Endothelial cell of umbilical vein (primary cell): ENCODE measurements around the gene TRANK1. TPM values are rescaled to one million over a fixed set of nuclear protein-coding genes. Genes with fewer than 3 reads are reported as not detected.
A peak's percentile ranks its signal among the peaks of the same experiment; 100 is the strongest.

Experiments
- BruUV-seq: library from RNA; stranded (reverse); fragments of 400-500 nt; replicated peaks from 2 replicates; lab custom pipeline; 2021; lab: Mats Ljungman, UMichigan
- CTCF ChIA-PET: fragments of 300-600, 350-600 bp; sonication (Branson Sonifier 250); formaldehyde crosslinking; loops from one replicate; lab custom pipeline; 2021; ENCODE audit warnings: antibody characterized with exemption, inconsistent platforms; lab: Charles Lee
- POLR2A ChIA-PET: fragments of 300-600, 350-600 bp; sonication (Branson Sonifier 250); formaldehyde crosslinking; loops from one replicate; lab custom pipeline; 2021; ENCODE audit warnings: antibody characterized with exemption, inconsistent platforms; lab: Charles Lee
- DNase-seq: peaks from one replicate; pipeline ENCODE4 v3.0.0-alpha.2; 2011; ENCODE audit warnings: low read depth, low spot score
- FAIRE-seq: peaks from 2 replicates; lab custom pipeline; 2011; peaks lifted over from hg19 to GRCh38; lab: Jason Lieb, UNC
- H2AFZ ChIP-seq: 2 replicates; pipeline ENCODE4 v1.6.0; 2012; ENCODE audit warnings: low read depth, low read length, control low read depth, inconsistent platforms
- H3K27ac ChIP-seq: 2 replicates; pipeline ENCODE4 v1.5.1; 2011; ENCODE audit warnings: low read depth, mild to moderate bottlenecking, control low read depth, low read length, moderate library complexity; ENCODE audit not compliant: insufficient read depth
- H3K27me3 ChIP-seq, 2 experiments: 2 replicates each; pipeline versions ENCODE4 v1.6.0 to v1.6.1; 2011; ENCODE audit warnings: low read length in 2 of 2, mixed read lengths in 1 of 2; ENCODE audit not compliant: control insufficient read depth in 2 of 2, insufficient read depth in 2 of 2
- H3K36me3 ChIP-seq, 2 experiments: 2 replicates in 1 of 2; 3 replicates in 1 of 2; pipeline ENCODE4 v1.5.1; 2011; ENCODE audit warnings: low read length in 2 of 2, mild to moderate bottlenecking in 1 of 2, moderate library complexity in 1 of 2; ENCODE audit not compliant: control insufficient read depth in 2 of 2, insufficient read depth in 2 of 2; ENCODE audit errors: extremely low read depth in 1 of 2
- H3K4me1 ChIP-seq: 3 replicates; pipeline ENCODE4 v1.5.1; 2011; ENCODE audit warnings: mild to moderate bottlenecking, low read length; ENCODE audit not compliant: control insufficient read depth, insufficient read depth; ENCODE audit errors: extremely low read depth
- H3K4me2 ChIP-seq: 2 replicates; pipeline ENCODE4 v1.6.1; 2011; ENCODE audit warnings: low read length, control low read depth, mixed read lengths; ENCODE audit not compliant: insufficient read depth
- H3K4me3 ChIP-seq, 3 experiments: fragments of 200-600 bp in 1 of 3; sonication (generic), shearing (Covaris generic) in 1 of 3; replicated peaks in 1 of 3; 2 replicates each; pipeline ENCODE4 v1.5.1; 2011 to 2016; ENCODE audit warnings: control low read depth in 3 of 3, low read length in 3 of 3, mild to moderate bottlenecking in 2 of 3, inconsistent platforms in 1 of 3, low read depth in 1 of 3, moderate library complexity in 1 of 3; ENCODE audit not compliant: insufficient read depth in 1 of 3
- H3K79me2 ChIP-seq: 2 replicates; pipeline ENCODE4 v1.6.0; 2012; ENCODE audit warnings: low read length, inconsistent platforms; ENCODE audit not compliant: control insufficient read depth, insufficient read depth
- H3K9ac ChIP-seq: replicated peaks from 2 replicates; pipeline ENCODE3; 2011; ENCODE audit warnings: low read length, control low read depth; ENCODE audit not compliant: insufficient read depth; ENCODE audit errors: extremely low read depth
- H3K9me1 ChIP-seq: replicated peaks from 3 replicates; pipeline ENCODE4 v1.6.0; 2011; ENCODE audit warnings: mild to moderate bottlenecking, low read length; ENCODE audit not compliant: control insufficient read depth, insufficient read depth; ENCODE audit errors: extremely low read depth
- H3K9me3 ChIP-seq: replicated peaks from 2 replicates; pipeline ENCODE4 v1.5.1; 2012; ENCODE audit warnings: low read length, inconsistent platforms; ENCODE audit not compliant: control insufficient read depth, insufficient read depth
- H4K20me1 ChIP-seq: replicated peaks from 2 replicates; pipeline ENCODE3; 2011; ENCODE audit warnings: mild to moderate bottlenecking, low read length; ENCODE audit not compliant: control insufficient read depth, insufficient read depth; ENCODE audit errors: extremely low read depth
- EZH2 ChIP-seq: IDR thresholded peaks from 2 replicates; pipeline ENCODE4 v1.6.1; 2012; ENCODE audit warnings: borderline replicate concordance, low read depth, mild to moderate bottlenecking, moderate library complexity, low read length, inconsistent platforms; ENCODE audit not compliant: severe bottlenecking
- FOS ChIP-seq: IDR thresholded peaks from 2 replicates; pipeline ENCODE4 v1.6.1; 2011; ENCODE audit warnings: mild to moderate bottlenecking, low read length, moderate library complexity, borderline replicate concordance; ENCODE audit not compliant: insufficient read depth
- GATA2 ChIP-seq: IDR thresholded peaks from 2 replicates; pipeline ENCODE4 v1.7.0; 2011; ENCODE audit warnings: low read depth, mild to moderate bottlenecking, moderate library complexity, mixed read lengths, low read length; ENCODE audit not compliant: insufficient read length, insufficient read depth
- JUN ChIP-seq: IDR thresholded peaks from 2 replicates; pipeline ENCODE4 v1.6.1; 2011; ENCODE audit warnings: borderline replicate concordance, low read depth; ENCODE audit not compliant: insufficient read length, insufficient read depth
- POLR2A ChIP-seq: IDR thresholded peaks from 2 replicates; pipeline ENCODE4 v1.6.1; 2012; ENCODE audit warnings: low read depth, mild to moderate bottlenecking, control low read depth, low read length
- POLR2AphosphoS5 ChIP-seq: IDR thresholded peaks from 2 replicates; pipeline ENCODE4 v1.6.1; 2012; ENCODE audit warnings: low read depth, mild to moderate bottlenecking, control low read depth, low read length, moderate library complexity; ENCODE audit not compliant: insufficient read depth
- dilution Hi-C: fragments of 300-500 bp; cut with MboI; formaldehyde crosslinking; loops from one replicate; pipeline ENCODE4 v1.15.0; 2019; ENCODE audit warnings: low sequenced_read_pairs; ENCODE audit not compliant: extremely low pct_ligation_motif_present
- intact Hi-C: fragments of 100-400 bp; cut with micrococcal nuclease; formaldehyde crosslinking; loops from one replicate; pipeline ENCODE4 v1.10.0; 2022
- polyA plus RNA-seq, 4 experiments: library from polyadenylated mRNA; depleted of rRNA in 3 of 4; stranded (reverse) in 3 of 4; unstranded in 1 of 4; fragments of >200 nt; gene quantifications; 2 replicates each; pipeline versions ENCODE4 v1.2.1 to v1.2.3, GENCODE V29; 2011 to 2012; ENCODE audit warnings: missing spikeins in 1 of 4
- total RNA-seq: library from RNA; stranded (reverse); gene quantifications from 2 replicates; pipeline ENCODE4 v1.2.3, GENCODE V29; 2021
- TF ChIP-seq, protein P1 (sequence below), 2 donors: IDR thresholded peaks; 1 replicate in 1 of 2; 2 replicates in 1 of 2; pipeline ENCODE4 v1.5.1; 2011; ENCODE audit warnings: low read length in 2 of 2, mild to moderate bottlenecking in 2 of 2, moderate library complexity in 2 of 2, control low read depth in 1 of 2, inconsistent platforms in 1 of 2, low read depth in 1 of 2; ENCODE audit not compliant: insufficient read depth in 1 of 2; ENCODE audit errors: extremely low read depth in 1 of 2
- TF ChIP-seq, protein P2 (sequence below): IDR thresholded peaks from 2 replicates; pipeline ENCODE4 v1.6.1; 2011; ENCODE audit not compliant: insufficient read depth, insufficient read length

TRANK1 gene
- total and polyA plus RNA-seq, 2 donors (not counting 3 experiments of a cell fraction or from before 2014, with no cell fraction given): 4.6 to 14.4 TPM

DNA sequence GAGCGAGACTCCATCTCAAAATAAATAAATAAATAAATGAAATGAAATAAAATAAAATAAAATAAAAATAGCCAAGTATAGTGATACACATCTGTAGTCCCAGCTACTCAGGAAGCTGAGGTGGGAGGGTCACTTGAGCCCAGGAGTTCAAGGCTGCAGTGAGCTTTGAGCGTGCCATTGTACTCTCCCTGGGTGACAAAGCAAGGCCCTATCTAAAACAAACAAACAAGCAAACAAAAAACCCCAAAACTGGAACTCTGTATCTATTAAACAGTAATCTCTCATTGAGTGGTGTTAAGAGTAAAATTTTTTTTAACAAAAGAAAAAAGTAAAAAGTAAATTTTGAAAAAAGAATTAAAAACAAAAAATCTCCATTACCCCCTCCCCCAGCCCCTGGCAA, 27.3 kb upstream of the TRANK1 start:
- DNase-seq (no peak), FAIRE-seq (no peak)
- H3K27me3 ChIP-seq: no peaks in the 10 kb centered on the region
- no TSS peak for BruUV-seq
- dilution Hi-C loops (no loop called here), intact Hi-C loops (no loop called here)
- no peak overlapping the region for H3K4me2 ChIP-seq
- H3K36me3 ChIP-seq: no peaks in the 10 kb centered on the region
- no peak overlapping the region for H2AFZ ChIP-seq
- no peaks in the 10 kb centered on the region for H4K20me1 ChIP-seq
- no peak overlapping the region for H3K27ac ChIP-seq
- TF ChIP-seq JUN (no peak), GATA2 (no peak), POLR2AphosphoS5 (no peak)
- CTCF ChIA-PET: interaction anchor here (1.1 kb wide), 2 partner anchors 14 kb away, joined by 3 read pairs; no protein-coding TSS in a partner anchor
- no peaks in the 10 kb centered on the region for H3K9me3 ChIP-seq
- no peaks in the 10 kb centered on the region for H3K9me1 ChIP-seq
- no peak overlapping the region for H3K4me3 ChIP-seq
- POLR2A ChIA-PET: no interaction called here
- no peaks in the 10 kb centered on the region for H3K79me2 ChIP-seq
- H3K9ac ChIP-seq: no peak overlapping the region
- H3K4me1 ChIP-seq: peaks cover 9% of the 10 kb centered on the region

DNA sequence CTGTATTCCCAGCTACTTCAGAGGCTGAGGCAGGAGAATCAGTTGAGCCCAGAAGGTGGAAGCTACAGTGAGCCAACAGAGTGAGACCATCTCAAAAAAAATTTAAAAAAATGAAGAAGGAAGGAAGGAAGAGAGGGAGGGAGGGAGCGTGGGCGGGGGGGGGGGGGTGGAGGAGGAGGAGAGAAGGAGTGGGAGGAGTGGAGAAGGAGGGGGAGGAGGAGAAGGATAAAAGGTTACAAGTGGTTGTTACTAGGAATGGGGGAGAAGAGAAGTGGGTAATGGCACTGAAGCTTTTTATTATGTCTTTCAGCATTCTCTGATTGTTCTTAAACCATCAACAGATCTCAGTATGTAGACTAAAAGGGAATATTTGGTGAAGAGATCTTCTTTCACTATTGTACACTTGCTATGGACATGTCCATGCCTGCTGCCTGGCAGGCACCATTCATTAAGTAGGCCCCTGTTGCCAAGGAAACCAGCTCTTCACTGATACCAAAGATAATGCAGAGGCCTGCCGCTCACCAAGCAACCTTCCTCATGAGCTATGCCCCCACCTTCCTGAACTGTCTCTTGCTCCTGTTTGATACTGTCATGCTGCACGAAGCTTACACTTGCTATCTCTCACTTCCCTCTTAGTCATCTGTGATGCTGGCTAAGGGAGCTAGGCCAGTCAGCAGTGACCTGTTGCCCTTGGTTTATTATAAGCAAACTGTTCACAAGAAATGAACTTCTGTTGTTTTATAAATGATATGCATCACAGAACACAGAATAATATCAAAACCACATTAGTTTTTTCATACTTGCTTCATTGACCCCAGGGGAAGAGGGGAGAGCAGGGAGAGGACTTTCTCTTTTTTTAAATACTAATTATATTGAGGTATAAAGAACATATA, 24.9 kb upstream of the TRANK1 start:
- ChIA-PET CTCF (interaction anchor here (1.1 to 1.6 kb wide), 4 partner anchors 10 to 23 kb away, joined by 3 to 14 read pairs (median 5); partner anchors contain the start of genes EPM2AIP1 and MLH1), POLR2A (interaction anchor here (0.5 to 0.6 kb wide), 2 partner anchors 10 to 144 kb away, joined by 3 to 4 read pairs; no protein-coding TSS in a partner anchor)
- Histone ChIP-seq H3K9me3 (no peaks in the 10 kb centered on the region), H3K79me2 (no peaks in the 10 kb centered on the region), H2AFZ (peak overlapping the region; percentile 56), H3K4me1 (peaks cover 9% of the 10 kb centered on the region), H3K9ac (no peak overlapping the region), H3K36me3 (no peaks in the 10 kb centered on the region), H3K4me3 (no peak overlapping the region), H4K20me1 (no peaks in the 10 kb centered on the region), H3K27ac (no peak overlapping the region), H3K4me2 (no peak overlapping the region), H3K27me3 (no peaks in the 10 kb centered on the region), H3K9me1 (no peaks in the 10 kb centered on the region)
- peak; percentile 77 for FAIRE-seq
- dilution Hi-C loops: no loop called here
- BruUV-seq: no TSS peak
- DNase-seq: peak; percentile 66
- TF ChIP-seq GATA2 (peak; percentile 80), POLR2A (no peak), JUN (no peak), EZH2 (no peak), FOS (peak; percentile 69)
- TF ChIP-seq, protein P1, sequence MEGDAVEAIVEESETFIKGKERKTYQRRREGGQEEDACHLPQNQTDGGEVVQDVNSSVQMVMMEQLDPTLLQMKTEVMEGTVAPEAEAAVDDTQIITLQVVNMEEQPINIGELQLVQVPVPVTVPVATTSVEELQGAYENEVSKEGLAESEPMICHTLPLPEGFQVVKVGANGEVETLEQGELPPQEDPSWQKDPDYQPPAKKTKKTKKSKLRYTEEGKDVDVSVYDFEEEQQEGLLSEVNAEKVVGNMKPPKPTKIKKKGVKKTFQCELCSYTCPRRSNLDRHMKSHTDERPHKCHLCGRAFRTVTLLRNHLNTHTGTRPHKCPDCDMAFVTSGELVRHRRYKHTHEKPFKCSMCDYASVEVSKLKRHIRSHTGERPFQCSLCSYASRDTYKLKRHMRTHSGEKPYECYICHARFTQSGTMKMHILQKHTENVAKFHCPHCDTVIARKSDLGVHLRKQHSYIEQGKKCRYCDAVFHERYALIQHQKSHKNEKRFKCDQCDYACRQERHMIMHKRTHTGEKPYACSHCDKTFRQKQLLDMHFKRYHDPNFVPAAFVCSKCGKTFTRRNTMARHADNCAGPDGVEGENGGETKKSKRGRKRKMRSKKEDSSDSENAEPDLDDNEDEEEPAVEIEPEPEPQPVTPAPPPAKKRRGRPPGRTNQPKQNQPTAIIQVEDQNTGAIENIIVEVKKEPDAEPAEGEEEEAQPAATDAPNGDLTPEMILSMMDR (IDR thresholded peaks at IDR 0.05; ENCODE audit: extremely low read depth in 1 of 2, insufficient read depth in 1 of 2, low read depth in 1 of 2, low read length in 2 of 2): no peak
- TF ChIP-seq, protein P2, sequence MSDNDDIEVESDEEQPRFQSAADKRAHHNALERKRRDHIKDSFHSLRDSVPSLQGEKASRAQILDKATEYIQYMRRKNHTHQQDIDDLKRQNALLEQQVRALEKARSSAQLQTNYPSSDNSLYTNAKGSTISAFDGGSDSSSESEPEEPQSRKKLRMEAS: no peak
- intact Hi-C loops: no loop called here
